K562 (cell line): ENCODE data around the gene RPS2. TPM values are rescaled to one million over a fixed set of nuclear protein-coding genes. Genes with fewer than 3 reads are reported as not detected.

Source experiments
- MTA3 ChIP-seq: fragments of 450-650 bp; formaldehyde crosslinking; IDR thresholded peaks from 2 replicates; pipeline ENCODE4 v1.6.1; 2017; ENCODE audit warnings: mild to moderate bottlenecking, borderline replicate concordance
- SUPT5H ChIP-seq: fragments of 450-650 bp; IDR thresholded peaks from 2 replicates; pipeline ENCODE4 v1.6.1; 2016
- ZFPM2 ChIP-seq: fragments of 250-450 bp; sonication (Bioruptor Pico); IDR thresholded peaks from 2 replicates; pipeline ENCODE4 v1.5.1; 2022; ENCODE audit warnings: mild to moderate bottlenecking
- polyA plus RNA-seq, 8 experiments: library from polyadenylated mRNA; depleted of rRNA in 4 of 8; stranded (reverse) in 5 of 8; unstranded in 3 of 8; fragments of >200 nt; fragmentation: Nextera tagmentation in 2 of 8; fragmentation: Illumina TruSeq in 1 of 8; extraction: Ambion mirVana in 2 of 8; extraction: Trizol in 1 of 8; gene quantifications; 2 replicates each; pipeline versions ENCODE4 v1.2.1 to v1.2.3, GENCODE V29; 2011 to 2014; ENCODE audit warnings: inconsistent platforms in 1 of 8, missing spikeins in 1 of 8
- total RNA-seq, 7 experiments: library from RNA; depleted of rRNA in 6 of 7; stranded (reverse); fragments of >200 nt in 6 of 7; fragmentation: Illumina TruSeq in 2 of 7; extraction: Trizol in 2 of 7; gene quantifications; 2 replicates each; pipeline versions ENCODE4 v1.2.1 to v1.2.3, GENCODE V29; 2011 to 2021; ENCODE audit warnings: low replicate concordance in 1 of 7
- TF ChIP-seq, protein P1 (sequence below), 2 experiments: fragments of 450-650 bp; IDR thresholded peaks; 2 replicates each; pipeline ENCODE4 v1.6.1; 2016; ENCODE audit warnings: mild to moderate bottlenecking in 2 of 2, borderline replicate concordance in 1 of 2, low read depth in 1 of 2, moderate library complexity in 1 of 2

The RPS2 gene
- total and polyA plus RNA-seq, 9 of the 15 experiments (the other 6 are each of a cell fraction or from before 2014, with no cell fraction given): 834 to 4,794 (median 3,793) TPM

DNA sequence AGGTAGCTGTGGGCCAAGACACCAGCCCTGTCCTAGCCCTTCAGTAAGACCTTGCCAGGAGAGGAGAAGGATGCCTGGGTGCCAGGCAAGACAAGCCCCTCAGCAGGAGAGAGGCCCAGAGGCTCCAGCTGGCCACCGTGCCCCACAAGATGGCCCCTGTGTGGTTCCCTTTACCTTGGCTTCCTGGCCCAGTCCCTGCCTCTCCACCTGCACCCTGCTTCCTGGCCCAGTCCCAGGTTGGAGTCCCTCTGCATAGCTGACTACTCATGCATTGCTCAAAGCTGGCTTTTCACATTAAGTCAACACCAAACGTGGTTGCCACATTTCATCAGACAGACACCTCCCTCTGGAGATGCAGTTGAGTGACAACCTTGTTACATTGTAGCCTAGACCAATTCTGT, 29.1 kb upstream of the RPS2 start (continued):
- TF ChIP-seq ZFPM2 (CRISPR knock-in tag) (no peak), SUPT5H (no peak), MTA3 (0 out of 2 replicates have a peak, but pooled peaks have one; percentile 20)
- TF ChIP-seq, protein P1, sequence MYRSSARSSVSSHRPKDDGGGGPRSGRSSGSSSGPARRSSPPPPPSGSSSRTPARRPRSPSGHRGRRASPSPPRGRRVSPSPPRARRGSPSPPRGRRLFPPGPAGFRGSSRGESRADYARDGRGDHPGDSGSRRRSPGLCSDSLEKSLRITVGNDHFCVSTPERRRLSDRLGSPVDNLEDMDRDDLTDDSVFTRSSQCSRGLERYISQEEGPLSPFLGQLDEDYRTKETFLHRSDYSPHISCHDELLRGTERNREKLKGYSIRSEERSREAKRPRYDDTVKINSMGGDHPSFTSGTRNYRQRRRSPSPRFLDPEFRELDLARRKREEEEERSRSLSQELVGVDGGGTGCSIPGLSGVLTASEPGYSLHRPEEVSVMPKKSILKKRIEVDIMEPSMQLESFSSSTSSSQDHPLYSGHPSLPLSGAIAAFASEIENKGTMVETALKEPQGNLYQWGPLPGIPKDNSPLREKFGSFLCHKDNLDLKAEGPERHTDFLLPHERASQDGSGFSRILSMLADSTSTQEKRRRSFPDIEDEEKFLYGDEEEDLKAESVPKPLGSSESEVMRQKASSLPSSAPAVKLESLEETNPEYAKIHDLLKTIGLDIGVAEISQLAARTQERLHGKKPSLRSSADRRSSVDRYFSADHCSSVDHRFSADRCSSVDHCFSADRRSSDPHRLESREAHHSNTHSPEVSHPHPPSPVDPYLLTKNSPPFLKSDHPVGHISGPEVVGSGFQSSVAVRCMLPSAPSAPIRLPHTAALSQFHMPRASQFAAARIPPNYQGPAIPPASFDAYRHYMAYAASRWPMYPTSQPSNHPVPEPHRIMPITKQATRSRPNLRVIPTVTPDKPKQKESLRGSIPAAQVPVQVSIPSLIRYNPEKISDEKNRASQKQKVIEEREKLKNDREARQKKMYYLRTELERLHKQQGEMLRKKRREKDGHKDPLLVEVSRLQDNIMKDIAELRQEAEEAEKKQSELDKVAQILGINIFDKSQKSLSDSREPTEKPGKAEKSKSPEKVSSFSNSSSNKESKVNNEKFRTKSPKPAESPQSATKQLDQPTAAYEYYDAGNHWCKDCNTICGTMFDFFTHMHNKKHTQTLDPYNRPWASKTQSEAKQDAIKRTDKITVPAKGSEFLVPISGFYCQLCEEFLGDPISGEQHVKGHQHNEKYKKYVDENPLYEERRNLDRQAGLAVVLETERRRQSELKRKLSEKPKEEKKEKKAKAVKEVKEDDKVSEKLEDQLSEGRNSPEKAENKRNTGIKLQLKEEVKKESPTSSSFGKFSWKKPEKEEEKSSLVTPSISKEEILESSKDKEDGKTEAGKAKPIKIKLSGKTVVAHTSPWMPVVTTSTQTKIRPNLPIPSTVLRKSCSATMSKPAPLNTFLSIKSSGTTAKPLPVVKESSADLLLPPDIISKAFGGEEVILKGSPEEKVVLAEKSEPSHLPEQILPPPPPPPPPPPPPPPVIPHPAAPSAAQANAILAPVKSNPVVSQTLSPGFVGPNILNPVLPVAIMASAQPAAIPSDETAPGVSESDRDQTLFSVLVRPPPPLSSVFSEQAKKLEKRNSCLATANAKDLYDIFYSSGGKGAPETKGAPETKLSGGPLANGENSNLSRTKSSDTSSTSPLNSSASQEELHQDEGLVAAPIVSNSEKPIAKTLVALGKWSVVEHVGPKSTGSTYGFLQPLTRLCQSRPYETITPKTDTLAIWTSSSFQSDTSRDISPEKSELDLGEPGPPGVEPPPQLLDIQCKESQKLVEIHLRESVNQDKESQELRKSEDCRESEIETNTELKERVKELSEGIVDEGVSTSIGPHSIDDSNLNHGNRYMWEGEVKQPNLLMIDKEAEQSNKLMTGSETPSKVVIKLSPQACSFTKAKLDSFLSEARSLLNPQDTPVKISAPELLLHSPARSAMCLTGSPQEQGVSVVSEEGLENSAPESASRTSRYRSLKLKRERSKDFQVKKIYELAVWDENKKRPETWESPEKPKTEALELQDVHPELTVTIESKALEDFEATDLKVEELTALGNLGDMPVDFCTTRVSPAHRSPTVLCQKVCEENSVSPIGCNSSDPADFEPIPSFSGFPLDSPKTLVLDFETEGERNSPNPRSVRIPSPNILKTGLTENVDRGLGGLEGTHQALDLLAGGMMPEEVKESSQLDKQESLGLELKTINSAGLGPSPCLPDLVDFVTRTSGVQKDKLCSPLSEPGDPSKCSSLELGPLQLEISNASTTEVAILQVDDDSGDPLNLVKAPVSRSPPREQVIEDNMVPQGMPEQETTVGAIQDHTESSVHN (IDR thresholded peaks at IDR 0.05; ENCODE audit: borderline replicate concordance in 1 of 2, low read depth in 1 of 2): no peak
